Measurements from ENCODE around the gene PTPRR.

PTPRR gene

DNA sequence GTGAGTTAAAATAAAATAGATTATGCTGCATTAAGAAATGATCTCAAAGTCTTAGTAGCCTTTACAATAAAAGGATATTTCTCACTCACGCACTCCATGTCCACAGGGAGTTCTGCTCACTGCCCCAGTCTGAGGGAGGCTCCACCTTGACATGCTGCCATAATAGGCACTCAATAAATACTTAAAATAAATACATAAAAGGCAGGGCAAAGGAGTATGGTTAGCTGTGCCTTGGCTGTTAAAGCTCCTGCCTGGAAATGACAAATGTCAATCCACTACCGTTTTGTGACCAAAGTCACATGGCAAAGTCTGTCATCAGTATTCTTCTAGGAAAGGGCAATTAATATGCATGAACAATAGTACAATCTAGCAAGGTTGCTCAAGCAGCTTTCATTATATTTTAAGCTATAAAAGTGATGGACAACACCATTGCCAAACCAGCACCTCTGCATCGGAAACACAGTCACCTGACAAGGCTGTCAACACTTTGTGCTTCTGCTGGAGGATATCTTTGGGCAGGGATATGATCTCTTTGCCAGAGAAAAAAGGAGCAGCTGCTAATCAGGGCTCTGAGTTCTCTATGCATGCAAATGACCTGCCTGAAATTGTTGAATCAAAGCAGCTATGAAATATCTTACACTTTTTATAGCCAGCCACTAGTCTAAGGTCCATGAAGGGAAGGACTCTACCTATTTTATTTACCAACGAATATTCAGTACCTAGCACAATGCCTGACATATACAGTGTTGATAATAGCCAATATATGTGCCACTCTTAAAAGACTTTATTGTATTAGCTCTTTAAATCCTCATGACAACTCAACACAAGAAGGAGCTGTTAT is 90.1 kb downstream of the PTPRR start:
- TF ChIP-seq CTCF (IDR thresholded peaks at IDR 0.05; ENCODE audit: low read depth, low read length), result no peak
- DNase-seq (ENCODE audit: extremely low read depth, low read depth), result no peak

DNA sequence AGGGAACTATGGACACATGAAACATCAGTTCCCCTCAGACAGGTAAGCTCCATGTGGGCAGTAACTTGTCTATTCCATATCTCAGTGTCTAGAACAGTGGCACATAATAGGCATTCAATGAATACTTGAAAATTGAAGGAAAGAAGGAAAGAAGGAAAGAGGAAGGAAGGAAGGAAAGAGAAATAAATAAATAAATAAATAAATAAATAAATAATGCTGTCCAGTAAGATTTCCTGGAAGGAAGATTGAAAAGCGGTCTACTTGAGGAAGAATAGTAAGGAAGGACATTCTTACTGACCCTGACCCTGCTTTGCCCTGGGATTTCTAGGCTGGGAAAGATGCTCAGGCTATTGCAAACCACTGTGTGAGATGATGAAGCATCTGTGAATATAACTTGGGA is 91.5 kb downstream of the PTPRR start:
- no peak for TF ChIP-seq CTCF (IDR thresholded peaks at IDR 0.05; ENCODE audit: low read depth, low read length)
- no peak for DNase-seq (ENCODE audit: extremely low read depth, low read depth)

- no peak for TF ChIP-seq CTCF (IDR thresholded peaks at IDR 0.05; ENCODE audit: low read depth, low read length)
- DNase-seq (ENCODE audit: extremely low read depth, low read depth), result no peak
Measured at GRCh38 chr12:70828351-70828750, 92.2 kb downstream of the PTPRR start.

DNA sequence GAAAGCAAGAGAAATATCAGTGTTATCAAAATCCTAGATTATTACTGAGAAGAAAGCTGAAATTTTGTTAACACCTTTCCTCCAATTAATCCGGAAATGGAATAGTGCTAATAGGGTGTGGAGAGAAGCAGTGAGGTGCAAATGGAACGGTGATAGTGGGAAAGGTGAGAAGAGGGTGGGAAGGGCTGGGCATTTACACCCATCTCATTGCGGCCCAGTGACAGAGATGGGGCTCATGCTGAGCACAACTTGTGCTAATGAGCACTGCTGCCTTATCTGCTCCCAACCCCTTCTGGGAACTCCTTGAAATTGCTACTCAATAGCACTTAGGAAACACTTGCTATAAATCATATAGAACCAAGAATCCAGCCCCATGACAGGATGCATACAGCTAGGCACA is 94.4 kb downstream of the PTPRR start:
- no peak for TF ChIP-seq CTCF (IDR thresholded peaks at IDR 0.05; ENCODE audit: low read depth, low read length)
- no peak for DNase-seq (ENCODE audit: extremely low read depth, low read depth)

DNA sequence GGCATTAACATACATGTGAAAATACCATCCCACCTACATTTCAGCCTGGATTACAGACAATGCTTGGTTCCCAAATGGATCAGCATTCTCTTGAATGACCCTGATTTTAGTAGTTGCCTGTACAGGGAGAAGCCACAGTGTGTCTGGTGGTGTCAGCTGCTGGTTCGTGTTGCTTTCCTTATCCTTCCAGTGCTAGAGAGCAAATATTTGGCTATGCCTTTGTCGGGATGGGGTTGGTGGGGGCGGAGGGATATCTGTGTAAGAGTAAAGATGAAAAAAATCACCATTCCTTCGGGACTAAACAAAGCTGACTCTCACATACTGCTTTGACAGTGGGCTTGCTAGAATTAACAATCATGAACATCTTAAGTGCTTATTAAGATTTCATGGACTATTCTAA is 96.0 kb downstream of the PTPRR start:
- no peak for TF ChIP-seq CTCF (IDR thresholded peaks at IDR 0.05; ENCODE audit: low read depth, low read length)
- no peak for DNase-seq (ENCODE audit: extremely low read depth, low read depth)

- TF ChIP-seq CTCF (IDR thresholded peaks at IDR 0.05; ENCODE audit: low read depth, low read length), result no peak
- DNase-seq (ENCODE audit: extremely low read depth, low read depth), result no peak
Measured at GRCh38 chr12:70823182-70823976, 97.2 kb downstream of the PTPRR start.

DNA sequence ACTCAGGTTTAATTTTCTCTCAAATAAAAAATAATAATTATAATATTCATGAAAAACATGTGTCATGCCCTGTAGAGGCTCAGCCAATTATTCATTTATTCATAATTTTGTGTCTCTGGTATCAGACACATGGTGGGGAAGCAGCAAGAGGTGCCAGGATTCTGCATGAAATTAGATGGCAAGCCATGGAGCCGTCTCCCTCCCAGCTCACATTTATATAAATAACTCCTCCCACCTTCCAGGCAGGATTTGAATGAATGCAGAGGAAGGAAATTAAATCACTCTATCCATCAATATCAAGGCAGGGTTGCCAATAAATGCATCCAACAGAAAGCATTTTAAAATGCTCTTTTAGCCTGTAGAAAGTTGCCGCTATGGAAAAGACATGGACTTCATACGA is 98.1 kb downstream of the PTPRR start:
- no peak for DNase-seq (ENCODE audit: extremely low read depth, low read depth)
- no peak for TF ChIP-seq CTCF (IDR thresholded peaks at IDR 0.05; ENCODE audit: low read depth, low read length)

All from AG09319 (cell line).